HepG2 (cell line): ENCODE results near the gene MFSD6. TPM values are rescaled to one million over a fixed set of nuclear protein-coding genes. Genes with fewer than 3 reads are reported as not detected.

ENCODE experiments used
- CAMTA2 ChIP-seq: sonication (generic); formaldehyde crosslinking; IDR thresholded peaks from 2 replicates; pipeline ENCODE4 v1.4.0; 2020; ENCODE audit warnings: mild to moderate bottlenecking, missing genetic modification reagents, borderline replicate concordance
- KAT7 ChIP-seq: IDR thresholded peaks from 2 replicates; pipeline ENCODE4 v1.6.1; 2018; ENCODE audit warnings: borderline replicate concordance, missing compliant biosample characterization
- KDM4B ChIP-seq: sonication (generic); formaldehyde crosslinking; IDR thresholded peaks from 2 replicates; pipeline ENCODE4 v1.4.0; 2020; ENCODE audit warnings: missing genetic modification reagents
- KIAA2018 ChIP-seq: sonication (generic); formaldehyde crosslinking; IDR thresholded peaks from 2 replicates; pipeline ENCODE4 v1.5.0; 2020; ENCODE audit warnings: mild to moderate bottlenecking, missing genetic modification reagents, borderline replicate concordance
- MAZ ChIP-seq, 2 experiments: sonication (generic) in 1 of 2; formaldehyde crosslinking in 1 of 2; IDR thresholded peaks; 2 replicates each; pipeline versions ENCODE4 v1.5.0 to v1.6.1; 2012 to 2020; ENCODE audit warnings: low read depth in 2 of 2, mild to moderate bottlenecking in 2 of 2, borderline replicate concordance in 1 of 2, improper control_type of control experiment in 1 of 2, low read length in 1 of 2, missing genetic modification reagents in 1 of 2, moderate library complexity in 1 of 2
- MTA1 ChIP-seq: sonication (generic); formaldehyde crosslinking; IDR thresholded peaks from 2 replicates; pipeline ENCODE4 v1.4.0; 2020; ENCODE audit warnings: missing genetic modification reagents, mild to moderate bottlenecking, borderline replicate concordance
- MXI1 ChIP-seq: IDR thresholded peaks from 3 replicates; pipeline ENCODE4 v1.6.1; 2012; ENCODE audit warnings: low read depth, low read length, inconsistent platforms, borderline replicate concordance
- TBX3 ChIP-seq: fragments of 450-650 bp; IDR thresholded peaks from 2 replicates; pipeline ENCODE4 v1.6.1; 2017; ENCODE audit warnings: antibody characterized with exemption, mild to moderate bottlenecking, inconsistent platforms, borderline replicate concordance
- THAP11 ChIP-seq: IDR thresholded peaks from 2 replicates; pipeline ENCODE4 v1.6.1; 2016; ENCODE audit warnings: missing biosample characterization, missing genetic modification reagents
- THAP7 ChIP-seq: sonication (generic); formaldehyde crosslinking; IDR thresholded peaks from 2 replicates; pipeline ENCODE4 v1.8.1; 2023; ENCODE audit warnings: mild to moderate bottlenecking, missing genetic modification reagents
- USF2 ChIP-seq, 2 experiments: sonication (generic) in 1 of 2; formaldehyde crosslinking in 1 of 2; IDR thresholded peaks; 2 replicates each; pipeline versions ENCODE4 v1.5.1 to v1.6.1; 2011 to 2020; ENCODE audit warnings: borderline replicate concordance in 1 of 2, low read depth in 1 of 2, low read length in 1 of 2, mild to moderate bottlenecking in 1 of 2, missing genetic modification reagents in 1 of 2, moderate library complexity in 1 of 2
- ZNF460 ChIP-seq: sonication (generic); formaldehyde crosslinking; IDR thresholded peaks from 2 replicates; pipeline ENCODE4 v1.5.1; 2020; ENCODE audit warnings: missing genetic modification reagents, mild to moderate bottlenecking, borderline replicate concordance
- ZNF574 ChIP-seq: sonication (generic); formaldehyde crosslinking; IDR thresholded peaks from 2 replicates; pipeline ENCODE4 v1.4.0; 2020; ENCODE audit warnings: missing genetic modification reagents
- ZNF589 ChIP-seq: sonication (generic); formaldehyde crosslinking; conservative IDR thresholded peaks from 2 replicates; pipeline ENCODE4 v1.8.0; 2022; ENCODE audit warnings: mild to moderate bottlenecking, moderate library complexity, missing genetic modification reagents
- ZNF775 ChIP-seq: sonication (generic); formaldehyde crosslinking; IDR thresholded peaks from 2 replicates; pipeline ENCODE4 v1.4.0; 2020; ENCODE audit warnings: missing genetic modification reagents, mild to moderate bottlenecking, moderate library complexity, borderline replicate concordance
- polyA plus RNA-seq, 8 experiments: library from polyadenylated mRNA; depleted of rRNA in 3 of 8; stranded (reverse) in 7 of 8; unstranded in 1 of 8; fragments of >200 nt; fragmentation: Illumina TruSeq in 4 of 8; extraction: Trizol in 4 of 8; gene quantifications; 2 replicates each; pipeline versions ENCODE4 v1.2.1 to v1.2.3, GENCODE V29; 2011 to 2016; ENCODE audit warnings: low read depth in 4 of 8, missing spikeins in 1 of 8, mixed read lengths in 1 of 8; ENCODE audit not compliant: insufficient read depth in 1 of 8
- total RNA-seq, 5 experiments: library from RNA; depleted of rRNA; stranded (reverse); fragments of >200 nt; fragmentation: Illumina TruSeq; extraction: Trizol; gene quantifications; 2 replicates each; pipeline ENCODE4 v1.2.3, GENCODE V29; 2016; ENCODE audit warnings: low read depth in 1 of 5

Gene MFSD6
- total and polyA plus RNA-seq, 2 of the 13 experiments (the other 11 are each of a cell fraction or from before 2014, with no cell fraction given): 0.92 to 1.4 TPM

DNA sequence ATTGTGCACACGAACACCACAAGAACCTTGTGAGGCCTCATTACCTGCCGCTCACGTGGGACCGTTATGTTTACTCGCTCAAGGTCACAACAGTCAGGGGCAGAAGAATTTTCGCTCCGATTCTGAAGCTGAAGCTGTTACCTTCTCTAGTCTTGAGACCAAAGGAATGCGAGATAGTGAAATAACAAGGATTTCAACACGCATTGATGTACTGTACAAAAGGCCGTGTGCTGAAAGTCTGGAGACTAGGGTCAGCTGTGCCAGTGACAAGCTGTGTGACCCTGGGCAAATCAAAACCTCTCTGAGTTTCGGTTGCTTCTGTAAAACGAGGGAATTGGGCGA lies 125.8 kb downstream of the MFSD6 start (continued):
- no peak for TF ChIP-seq KIAA2018 (CRISPR knock-in tag)
- no peak for TF ChIP-seq ZNF574 (CRISPR knock-in tag)
- TF ChIP-seq KDM4B (CRISPR knock-in tag): no peak
- TF ChIP-seq MAZ (IDR thresholded peaks at IDR 0.05; ENCODE audit: borderline replicate concordance, low read depth, low read length): no peak
- TF ChIP-seq MAZ (CRISPR knock-in tag; IDR thresholded peaks at IDR 0.05; ENCODE audit: low read depth): no peak
- TF ChIP-seq TBX3: 0 out of 2 replicates have a peak, but pooled peaks have one; percentile 7
- TF ChIP-seq MXI1: peak; percentile 60; the same call in 1 of the 3 replicates
- TF ChIP-seq THAP11 (CRISPR knock-in tag): no peak
- no peak; the same call in 1 of the 2 replicates for TF ChIP-seq ZNF589
- TF ChIP-seq USF2 (IDR thresholded peaks at IDR 0.05; ENCODE audit: low read depth, low read length): peak; percentile 68
- peak; percentile 69; the same call in 1 of the 2 replicates for TF ChIP-seq USF2 (CRISPR knock-in tag; IDR thresholded peaks at IDR 0.05; ENCODE audit: borderline replicate concordance)
- no peak for TF ChIP-seq MTA1 (CRISPR knock-in tag)
- TF ChIP-seq CAMTA2 (CRISPR knock-in tag): no peak
- TF ChIP-seq ZNF460 (CRISPR knock-in tag): no peak
- no peak for TF ChIP-seq THAP7 (CRISPR knock-in tag)
- no peak for TF ChIP-seq ZNF775 (CRISPR knock-in tag)
- no peak for TF ChIP-seq KAT7 (CRISPR knock-in tag)
